Fibroblast of gingiva (primary cell): ENCODE results near the gene CCT7.

Experiments used
- DNase-seq: peaks from one replicate; pipeline ENCODE4 v3.0.0-alpha.2; 2011; ENCODE audit warnings: low read depth

The CCT7 gene

GRCh38 chr2:73294239-73294638 lies 60.1 kb downstream of the CCT7 start:
- no peak for DNase-seq

- DNase-seq: no peak
Measured at GRCh38 chr2:73295751-73296400, 61.8 kb downstream of the CCT7 start.

- DNase-seq: no peak
Measured at GRCh38 chr2:73297151-73297559, 63.0 kb downstream of the CCT7 start.

- DNase-seq: no peak
Measured at GRCh38 chr2:73297586-73297985, 63.5 kb downstream of the CCT7 start.

- no peak for DNase-seq
Measured at GRCh38 chr2:73300926-73301325, 66.8 kb downstream of the CCT7 start.

GRCh38 chr2:73301636-73302035 lies 67.5 kb downstream of the CCT7 start:
- DNase-seq: no peak
